HCT116 (cell line): Measurements from ENCODE around the gene BATF3. TPM values are rescaled to one million over a fixed set of nuclear protein-coding genes. Genes with fewer than 3 reads are reported as not detected.

Experiments used
- ATAC-seq: fragments of 200-7000 bp; cut with Tn5 transposase; 2 replicates; pipeline ENCODE4 v1.9.1; 2020; ENCODE audit warnings: mild to moderate bottlenecking, moderate library complexity
- BruUV-seq: library from RNA; stranded (reverse); fragments of 400-500 nt; replicated peaks from 2 replicates; lab custom pipeline; 2021; lab: Mats Ljungman, UMichigan
- CTCF ChIA-PET: fragments of 300-600 bp; sonication (Branson Sonifier 250); formaldehyde crosslinking; loops from one replicate; lab custom pipeline; 2021; ENCODE audit warnings: antibody characterized with exemption; lab: Charles Lee
- POLR2A ChIA-PET: fragments of 300-600, 350-600 bp; sonication (Branson Sonifier 250); formaldehyde crosslinking; loops from one replicate; lab custom pipeline; 2021; ENCODE audit warnings: antibody characterized with exemption; lab: Charles Lee
- RAD21 ChIA-PET, 2 experiments: fragments of 300-600 bp; sonication (Branson Sonifier 250); formaldehyde crosslinking; loops; one replicate each; lab custom pipeline; 2023; ENCODE audit warnings: low total read pairs in 2 of 2; ENCODE audit not compliant: uncharacterized antibody in 2 of 2, unreplicated experiment in 2 of 2, low non-redundant PET in 1 of 2; lab: Charles Lee
- DNase-seq: peaks from one replicate; pipeline ENCODE4 v3.0.0-alpha.2; 2010; ENCODE audit warnings: low read depth, low spot score
- H2AFZ ChIP-seq: fragments of 200-600 bp; shearing (Covaris generic), sonication (generic); 2 replicates; pipeline ENCODE4 v1.6.1; 2017; ENCODE audit warnings: low read depth, mixed run types, mixed read lengths, antibody characterized with exemption, low read length; ENCODE audit not compliant: poor library complexity, severe bottlenecking
- H3K27ac ChIP-seq: 2 replicates; pipeline ENCODE4 v1.5.1; 2012; ENCODE audit warnings: low read depth, low read length
- H3K27me3 ChIP-seq: fragments of 200-600 bp; sonication (generic); 2 replicates; pipeline ENCODE4 v1.6.1; 2016; ENCODE audit warnings: mixed run types, low read length, mixed read lengths; ENCODE audit not compliant: insufficient read depth
- H3K36me3 ChIP-seq, 2 experiments: fragments of 200-500 bp in 1 of 2; fragments of 200-600 bp in 1 of 2; sonication (Bioruptor generic) in 1 of 2; sonication (generic) in 1 of 2; 2 replicates each; pipeline versions ENCODE4 v1.5.1 to v1.6.1; 2014 to 2016; ENCODE audit warnings: low read length in 2 of 2, inconsistent platforms in 1 of 2, mixed read lengths in 1 of 2, mixed run types in 1 of 2; ENCODE audit not compliant: insufficient read depth in 2 of 2, control insufficient read depth in 1 of 2
- H3K4me1 ChIP-seq, 2 experiments: fragments of 200-600 bp in 1 of 2; sonication (generic) in 1 of 2; 2 replicates each; pipeline versions ENCODE4 v1.5.1 to v1.6.1; 2012 to 2017; ENCODE audit warnings: low read length in 2 of 2, inconsistent platforms in 1 of 2, mild to moderate bottlenecking in 1 of 2, mixed read lengths in 1 of 2, mixed run types in 1 of 2, moderate library complexity in 1 of 2; ENCODE audit not compliant: insufficient read depth in 2 of 2, control insufficient read depth in 1 of 2
- H3K4me2 ChIP-seq: fragments of 200-600 bp; sonication (generic); 2 replicates; pipeline ENCODE4 v1.6.1; 2017; ENCODE audit warnings: mixed run types, low read length, mixed read lengths
- H3K4me3 ChIP-seq, 2 experiments: fragments of 200-600 bp in 1 of 2; sonication (generic) in 1 of 2; replicated peaks in 1 of 2; 2 replicates each; pipeline ENCODE4 v1.5.1; 2011 to 2016; ENCODE audit warnings: low read length in 2 of 2, control low read depth in 1 of 2, low read depth in 1 of 2, mild to moderate bottlenecking in 1 of 2, mixed read lengths in 1 of 2, mixed run types in 1 of 2
- H3K79me2 ChIP-seq: fragments of 200-600 bp; sonication (generic); 2 replicates; pipeline ENCODE4 v1.6.1; 2017; ENCODE audit warnings: mild to moderate bottlenecking, mixed run types, low read length, moderate library complexity, mixed read lengths; ENCODE audit not compliant: insufficient read depth
- H3K9ac ChIP-seq: fragments of 200-600 bp; sonication (generic); 2 replicates; pipeline ENCODE4 v1.6.1; 2016; ENCODE audit warnings: low read length, mixed read lengths
- H3K9me2 ChIP-seq: fragments of 200-600 bp; sonication (generic), shearing (Covaris generic); 2 replicates; pipeline ENCODE4 v1.6.1; 2017; ENCODE audit warnings: mixed run types, mild to moderate bottlenecking, moderate library complexity; ENCODE audit not compliant: insufficient read depth
- H3K9me3 ChIP-seq, 2 experiments: fragments of 200-500 bp in 1 of 2; fragments of 200-600 bp in 1 of 2; sonication (Bioruptor generic) in 1 of 2; sonication (generic) in 1 of 2; 2 replicates each; pipeline ENCODE4 v1.6.1; 2014 to 2017; ENCODE audit warnings: low read length in 2 of 2, mixed read lengths in 2 of 2, inconsistent platforms in 1 of 2, low read depth in 1 of 2, mild to moderate bottlenecking in 1 of 2, mixed run types in 1 of 2, moderate library complexity in 1 of 2; ENCODE audit not compliant: control insufficient read depth in 1 of 2, insufficient read depth in 1 of 2
- H4K20me1 ChIP-seq: fragments of 200-600 bp; sonication (generic), shearing (Covaris generic); 2 replicates; pipeline ENCODE4 v1.6.1; 2017; ENCODE audit warnings: mixed run types, mild to moderate bottlenecking, moderate library complexity; ENCODE audit not compliant: insufficient read depth
- CEBPB ChIP-seq: IDR thresholded peaks from 2 replicates; pipeline ENCODE4 v1.6.1; 2012; ENCODE audit warnings: low read depth
- ELF1 ChIP-seq: IDR thresholded peaks from 2 replicates; pipeline ENCODE4 v1.6.1; 2012; ENCODE audit warnings: low read depth, borderline replicate concordance
- FOSL1 ChIP-seq: IDR thresholded peaks from 2 replicates; pipeline ENCODE4 v1.6.1; 2012; ENCODE audit warnings: low read depth
- POLR2AphosphoS5 ChIP-seq: IDR thresholded peaks from 2 replicates; pipeline ENCODE4 v1.6.1; 2011; ENCODE audit warnings: mild to moderate bottlenecking, low read depth, low read length, moderate library complexity
- SRF ChIP-seq: IDR thresholded peaks from 2 replicates; pipeline ENCODE4 v1.6.1; 2012; ENCODE audit warnings: low read depth
- TCF7L2 ChIP-seq: IDR thresholded peaks from 2 replicates; pipeline ENCODE4 v1.7.0; 2011; ENCODE audit warnings: borderline replicate concordance, inconsistent platforms; ENCODE audit not compliant: insufficient read depth, insufficient read length; ENCODE audit errors: extremely low read depth
- intact Hi-C: fragments of 100-400 bp; cut with micrococcal nuclease; formaldehyde crosslinking; loops from 2 replicates; pipeline ENCODE4 v1.10.0; 2022
- total RNA-seq: library from RNA; stranded (reverse); gene quantifications from one replicate; pipeline ENCODE4 v1.2.1, GENCODE V29; 2021; ENCODE audit not compliant: unreplicated experiment
- TF ChIP-seq, protein P1 (sequence below): IDR thresholded peaks from 2 replicates; pipeline ENCODE4 v1.6.1; 2011; ENCODE audit warnings: mild to moderate bottlenecking, low read length, moderate library complexity; ENCODE audit not compliant: insufficient replicate concordance; ENCODE audit errors: extremely low read depth

Gene BATF3
- total RNA-seq, 1 experiment from 2014 or later: 4.8 TPM

DNA sequence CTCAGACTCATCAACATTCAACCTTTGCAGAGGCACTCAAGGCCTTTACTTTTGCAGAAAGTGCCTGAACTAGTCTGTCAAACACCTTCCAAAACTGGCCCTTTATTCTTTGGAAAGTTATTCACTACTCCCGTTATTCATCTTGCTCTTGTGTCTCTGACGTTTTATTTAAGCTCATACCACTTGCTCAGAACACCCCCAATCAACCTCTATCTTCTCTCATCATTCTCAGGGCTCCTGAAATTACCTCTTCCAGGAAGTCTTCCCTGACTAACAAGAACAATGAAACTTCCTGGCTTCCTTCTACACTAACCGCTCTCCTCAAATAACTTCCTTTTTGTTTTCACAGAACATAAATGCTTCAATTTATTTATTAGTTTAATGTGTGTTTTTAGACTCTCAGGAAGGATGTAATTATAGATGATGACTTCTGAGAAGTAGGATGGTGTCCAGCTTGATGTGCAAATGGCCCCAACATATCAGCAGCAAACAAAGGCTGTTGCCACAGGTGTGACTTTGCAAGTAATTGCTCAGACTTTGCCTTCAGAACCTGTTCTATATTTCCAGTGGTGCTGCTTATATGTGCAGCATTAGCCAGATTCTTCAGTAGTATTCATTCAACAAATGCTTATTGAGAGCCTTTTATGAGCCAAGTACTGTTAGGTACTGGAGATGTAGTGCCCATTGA is 22.8 kb upstream of the BATF3 start:
- Histone ChIP-seq H3K27me3 (no peaks in the 10 kb centered on the region), H3K4me3 (no peak overlapping the region), H3K9me2 (no peaks in the 10 kb centered on the region), H2AFZ (no peak overlapping the region), H3K9me3 (no peaks in the 10 kb centered on the region), H3K4me2 (no peak overlapping the region), H3K4me1 (peaks cover 4 to 11% of the 10 kb centered on the region in 2 experiments), H3K27ac (no peak overlapping the region), H3K79me2 (no peaks in the 10 kb centered on the region), H3K9ac (no peak overlapping the region), H3K36me3 (no peaks in the 10 kb centered on the region), H4K20me1 (no peaks in the 10 kb centered on the region)
- BruUV-seq: no TSS peak
- ChIA-PET POLR2A (no interaction called here), CTCF (interaction anchor here (1.0 to 1.2 kb wide), 2 partner anchors 27 to 267 kb away, joined by 4 to 5 read pairs; no protein-coding TSS in a partner anchor), RAD21 (no interaction called here)
- DNase-seq: no peak
- TF ChIP-seq TCF7L2 (no peak), FOSL1 (no peak), ELF1 (no peak), SRF (no peak), CEBPB (no peak), POLR2AphosphoS5 (no peak)
- TF ChIP-seq, protein P1, sequence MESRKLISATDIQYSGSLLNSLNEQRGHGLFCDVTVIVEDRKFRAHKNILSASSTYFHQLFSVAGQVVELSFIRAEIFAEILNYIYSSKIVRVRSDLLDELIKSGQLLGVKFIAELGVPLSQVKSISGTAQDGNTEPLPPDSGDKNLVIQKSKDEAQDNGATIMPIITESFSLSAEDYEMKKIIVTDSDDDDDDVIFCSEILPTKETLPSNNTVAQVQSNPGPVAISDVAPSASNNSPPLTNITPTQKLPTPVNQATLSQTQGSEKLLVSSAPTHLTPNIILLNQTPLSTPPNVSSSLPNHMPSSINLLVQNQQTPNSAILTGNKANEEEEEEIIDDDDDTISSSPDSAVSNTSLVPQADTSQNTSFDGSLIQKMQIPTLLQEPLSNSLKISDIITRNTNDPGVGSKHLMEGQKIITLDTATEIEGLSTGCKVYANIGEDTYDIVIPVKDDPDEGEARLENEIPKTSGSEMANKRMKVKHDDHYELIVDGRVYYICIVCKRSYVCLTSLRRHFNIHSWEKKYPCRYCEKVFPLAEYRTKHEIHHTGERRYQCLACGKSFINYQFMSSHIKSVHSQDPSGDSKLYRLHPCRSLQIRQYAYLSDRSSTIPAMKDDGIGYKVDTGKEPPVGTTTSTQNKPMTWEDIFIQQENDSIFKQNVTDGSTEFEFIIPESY: no peak
- intact Hi-C loops: no loop called here
- ATAC-seq: no peak
